NT2/D1 (cell line): Measurements from ENCODE around the gene TLCD1.
"Not testable (repeated sequence)": the region's sequence is repeated elsewhere in the genome, so short reads cannot be mapped to it uniquely, and the experiment has no call there.

Experiments used
- DNase-seq: peaks from one replicate; pipeline ENCODE4 v3.0.0-alpha.2; 2011; ENCODE audit warnings: low read depth, low spot score
- H3K27me3 ChIP-seq: 2 replicates; pipeline ENCODE4 v1.6.0; 2011; ENCODE audit warnings: mild to moderate bottlenecking; ENCODE audit not compliant: insufficient read length, insufficient read depth
- H3K36me3 ChIP-seq: 2 replicates; pipeline ENCODE4 v1.6.1; 2011; ENCODE audit warnings: mild to moderate bottlenecking, low read length, mixed read lengths; ENCODE audit not compliant: insufficient read depth, insufficient read length
- H3K4me1 ChIP-seq: 2 replicates; pipeline ENCODE4 v1.5.1; 2011; ENCODE audit not compliant: insufficient read depth, insufficient read length
- H3K4me3 ChIP-seq: 2 replicates; pipeline ENCODE4 v1.5.1; 2011; ENCODE audit warnings: low read depth; ENCODE audit not compliant: insufficient read length
- H3K9ac ChIP-seq: 2 replicates; pipeline ENCODE4 v1.6.0; 2011; ENCODE audit warnings: low read depth; ENCODE audit not compliant: insufficient read length
- H3K9me3 ChIP-seq: 2 replicates; pipeline ENCODE4 v1.5.1; 2011; ENCODE audit warnings: mild to moderate bottlenecking, low read length; ENCODE audit not compliant: insufficient read depth
- SUZ12 ChIP-seq: IDR thresholded peaks from 2 replicates; pipeline ENCODE4 v1.6.1; 2011; ENCODE audit not compliant: insufficient read length, insufficient read depth; ENCODE audit errors: extremely low read depth
- YY1 ChIP-seq: IDR thresholded peaks from 2 replicates; pipeline ENCODE4 v1.6.1; 2011; ENCODE audit not compliant: insufficient read length, insufficient read depth
- ZNF274 ChIP-seq: IDR thresholded peaks from 2 replicates; pipeline ENCODE4 v1.6.1; 2011; ENCODE audit warnings: mild to moderate bottlenecking, low read depth, low read length

Gene TLCD1

GRCh38 chr17:28738680-28739384 lies 12.8 kb upstream of the TLCD1 start:
- DNase-seq, result no peak
- Histone ChIP-seq H3K27me3 (no peaks in the 10 kb centered on the region), H3K4me3 (no peak overlapping the region), H3K4me1 (peaks cover 2% of the 10 kb centered on the region), H3K9me3 (no peaks in the 10 kb centered on the region), H3K9ac (no peak overlapping the region), H3K36me3 (peaks cover 37% of the 10 kb centered on the region)
- no peak for TF ChIP-seq ZNF274
- TF ChIP-seq YY1, result no peak
- TF ChIP-seq SUZ12, result no peak

GRCh38 chr17:28737770-28738679 lies 12.0 kb upstream of the TLCD1 start:
- Histone ChIP-seq H3K36me3 (peaks cover 39% of the 10 kb centered on the region), H3K9me3 (no peaks in the 10 kb centered on the region), H3K4me1 (peaks cover 2% of the 10 kb centered on the region), H3K4me3 (no peak overlapping the region), H3K27me3 (no peaks in the 10 kb centered on the region), H3K9ac (no peak overlapping the region)
- no peak for DNase-seq
- TF ChIP-seq SUZ12 (no peak), YY1 (no peak), ZNF274 (no peak)

GRCh38 chr17:28737316-28737715 lies 11.3 kb upstream of the TLCD1 start:
- peaks cover 39% of the 10 kb centered on the region for H3K36me3 ChIP-seq
- TF ChIP-seq ZNF274 (no peak), SUZ12 (no peak), YY1 (no peak)
- no peaks in the 10 kb centered on the region for H3K27me3 ChIP-seq
- DNase-seq, result no peak
- H3K9ac ChIP-seq, result no peak overlapping the region
- peaks cover 2% of the 10 kb centered on the region for H3K4me1 ChIP-seq
- H3K4me3 ChIP-seq, result no peak overlapping the region
- no peaks in the 10 kb centered on the region for H3K9me3 ChIP-seq

GRCh38 chr17:28735913-28736769 lies 10.1 kb upstream of the TLCD1 start:
- H3K27me3 ChIP-seq, H3K4me1 ChIP-seq, DNase-seq, H3K9me3 ChIP-seq, H3K9ac ChIP-seq, H3K4me3 ChIP-seq: not testable (repeated sequence)
- H3K36me3 ChIP-seq, result peaks cover 39% of the 10 kb centered on the region

- H3K9ac ChIP-seq, result no peak overlapping the region
- H3K9me3 ChIP-seq, result no peaks in the 10 kb centered on the region
- H3K36me3 ChIP-seq, result peaks cover 32% of the 10 kb centered on the region
- H3K4me1 ChIP-seq, result peaks cover 2% of the 10 kb centered on the region
- TF ChIP-seq ZNF274 (no peak), SUZ12 (no peak), YY1 (no peak)
- no peak overlapping the region for H3K4me3 ChIP-seq
- DNase-seq, result no peak
- no peaks in the 10 kb centered on the region for H3K27me3 ChIP-seq
These were observed 9.2 kb upstream of the TLCD1 start for GRCh38 chr17:28735242-28735722.

GRCh38 chr17:28734712-28735241 lies 8.7 kb upstream of the TLCD1 start:
- H3K9me3 ChIP-seq, result no peaks in the 10 kb centered on the region
- no peak for DNase-seq
- no peak overlapping the region for H3K4me3 ChIP-seq
- no peak overlapping the region for H3K9ac ChIP-seq
- H3K4me1 ChIP-seq, result peaks cover 2% of the 10 kb centered on the region
- TF ChIP-seq SUZ12 (no peak), YY1 (no peak), ZNF274 (no peak)
- peaks cover 31% of the 10 kb centered on the region for H3K36me3 ChIP-seq
- no peaks in the 10 kb centered on the region for H3K27me3 ChIP-seq

- Histone ChIP-seq H3K4me3 (no peak overlapping the region), H3K27me3 (no peaks in the 10 kb centered on the region), H3K4me1 (no peaks in the 10 kb centered on the region), H3K9me3 (no peaks in the 10 kb centered on the region), H3K36me3 (peaks cover 22% of the 10 kb centered on the region), H3K9ac (no peak overlapping the region)
- TF ChIP-seq ZNF274 (no peak), SUZ12 (no peak), YY1 (no peak)
- DNase-seq, result no peak
These were observed 7.3 kb upstream of the TLCD1 start for GRCh38 chr17:28733346-28733745.
